K562 (cell line): Measurements from ENCODE around the gene CPN2. TPM values are rescaled to one million over a fixed set of nuclear protein-coding genes. Genes with fewer than 3 reads are reported as not detected.
A peak's percentile ranks its signal among the peaks of the same experiment; 100 is the strongest.

Experiments used
- ATAC-seq: fragments of 200-7000 bp; cut with Tn5 transposase; 3 replicates; pipeline ENCODE4 v1.9.1; 2020; ENCODE audit warnings: moderate library complexity
- BruUV-seq: library from RNA; stranded (reverse); fragments of 400-500 nt; replicated peaks from 2 replicates; lab custom pipeline; 2021; lab: Mats Ljungman, UMichigan
- CTCF ChIA-PET: fragments of 300-600 bp; formaldehyde crosslinking; extraction: SDS; loops from one replicate; lab custom pipeline; 2021; ENCODE audit warnings: low intra/inter-chr PET ratio; lab: Yijun Ruan, JAX
- POLR2A ChIA-PET: fragments of 300-600, 350-650 bp; sonication (Branson Sonifier 250); formaldehyde crosslinking; extraction: SDS; loops from one replicate; lab custom pipeline; 2021; ENCODE audit warnings: antibody characterized with exemption, inconsistent platforms; lab: Yijun Ruan, JAX
- DNase-seq, 4 experiments: peaks; one replicate each; pipeline versions ENCODE4 v3.0.0 to v3.0.0-alpha.2; 2011 to 2018; ENCODE audit warnings: low spot score in 3 of 4, mixed read lengths in 3 of 4; ENCODE audit errors: extremely low read depth in 1 of 4
- FAIRE-seq: peaks from 2 replicates; lab custom pipeline; 2011; peaks lifted over from hg19 to GRCh38; lab: Jason Lieb, UNC
- H2AFZ ChIP-seq: 2 replicates; pipeline ENCODE4 v1.6.0; 2011; ENCODE audit warnings: low read depth, low read length, control low read depth, inconsistent platforms
- H3K27ac ChIP-seq: fragments of 200-600 bp; 3 replicates; pipeline ENCODE4 v1.8.0; 2011; ENCODE audit warnings: low read depth, mild to moderate bottlenecking, control low read depth, inconsistent platforms, low read length, moderate library complexity, mixed read lengths; ENCODE audit errors: extremely low read depth
- H3K27me3 ChIP-seq, 2 experiments: fragments of 300-600 bp in 1 of 2; 2 replicates in 1 of 2; 3 replicates in 1 of 2; pipeline versions ENCODE4 v1.6.0 to v1.8.0; 2011; ENCODE audit warnings: inconsistent platforms in 2 of 2, low read length in 2 of 2, mild to moderate bottlenecking in 1 of 2, mixed read lengths in 1 of 2, moderate library complexity in 1 of 2; ENCODE audit not compliant: control insufficient read depth in 2 of 2, insufficient read depth in 2 of 2
- H3K36me3 ChIP-seq: fragments of 300-600 bp; 3 replicates; pipeline ENCODE4 v1.8.0; 2011; ENCODE audit warnings: mild to moderate bottlenecking, low read length, inconsistent platforms; ENCODE audit not compliant: control insufficient read depth, insufficient read depth
- H3K4me1 ChIP-seq, 2 experiments: fragments of 200-600 bp in 1 of 2; replicated peaks in 1 of 2; 2 replicates in 1 of 2; 3 replicates in 1 of 2; pipeline versions ENCODE4 v1.5.1 to v1.8.0; 2011; ENCODE audit warnings: inconsistent platforms in 2 of 2, low read length in 2 of 2, mild to moderate bottlenecking in 1 of 2, mixed read lengths in 1 of 2, moderate library complexity in 1 of 2; ENCODE audit not compliant: control insufficient read depth in 2 of 2, insufficient read depth in 2 of 2
- H3K4me2 ChIP-seq: 2 replicates; pipeline ENCODE4 v1.6.1; 2011; ENCODE audit warnings: low read length, control low read depth, inconsistent platforms, mixed read lengths; ENCODE audit not compliant: insufficient read depth
- H3K4me3 ChIP-seq: fragments of 200-600 bp; sonication (generic), shearing (Covaris generic); 2 replicates; pipeline ENCODE4 v1.5.1; 2016; ENCODE audit warnings: control low read depth, inconsistent platforms
- H3K79me2 ChIP-seq: fragments of 200-600 bp; 3 replicates; pipeline ENCODE4 v1.8.0; 2011; ENCODE audit warnings: low read length, inconsistent platforms; ENCODE audit not compliant: control insufficient read depth, insufficient read depth
- H3K9ac ChIP-seq, 2 experiments: 2 replicates each; pipeline versions ENCODE4 v1.6.0 to v1.6.1; 2011; ENCODE audit warnings: low read depth in 2 of 2, low read length in 2 of 2, control low read depth in 1 of 2, inconsistent platforms in 1 of 2, mild to moderate bottlenecking in 1 of 2, mixed read lengths in 1 of 2; ENCODE audit not compliant: insufficient read depth in 1 of 2
- H3K9me1 ChIP-seq: one replicate; pipeline ENCODE4 v1.6.0; 2011; ENCODE audit warnings: inconsistent platforms, mild to moderate bottlenecking, low read length, moderate library complexity; ENCODE audit not compliant: control insufficient read depth, insufficient read depth
- H3K9me3 ChIP-seq: replicated peaks from 2 replicates; pipeline ENCODE4 v1.5.1; 2011; ENCODE audit warnings: low read depth, low read length, inconsistent platforms; ENCODE audit not compliant: control insufficient read depth, insufficient read depth
- H4K20me1 ChIP-seq: replicated peaks from 2 replicates; pipeline ENCODE4 v1.6.1; 2011; ENCODE audit warnings: low read length, inconsistent platforms, mixed read lengths; ENCODE audit not compliant: control insufficient read depth, insufficient read depth
- FOXA3 ChIP-seq, 2 experiments: fragments of 450-650 bp in 1 of 2; sonication (generic) in 1 of 2; formaldehyde crosslinking; IDR thresholded peaks in 1 of 2; conservative IDR thresholded peaks in 1 of 2; 2 replicates each; pipeline versions ENCODE4 v1.4.0 to v1.8.0; 2020 to 2022; ENCODE audit warnings: mild to moderate bottlenecking in 2 of 2, missing genetic modification reagents in 1 of 2
- KLF16 ChIP-seq: IDR thresholded peaks from 2 replicates; pipeline ENCODE4 v1.6.1; 2016; ENCODE audit warnings: antibody characterized with exemption
- MCM7 ChIP-seq, 2 experiments: fragments of 450-650 bp; IDR thresholded peaks; 2 replicates each; pipeline ENCODE4 v1.6.1; 2016 to 2018
- MEIS2 ChIP-seq: fragments of 450-650 bp; IDR thresholded peaks from 2 replicates; pipeline ENCODE4 v1.6.1; 2014; ENCODE audit warnings: mild to moderate bottlenecking; ENCODE audit not compliant: partially characterized antibody
- PTTG1 ChIP-seq: fragments of 450-650 bp; IDR thresholded peaks from 2 replicates; pipeline ENCODE4 v1.6.1; 2016; ENCODE audit warnings: low read depth, mild to moderate bottlenecking, missing genetic modification characterization, missing compliant biosample characterization
- THAP7 ChIP-seq: fragments of 250-450 bp; sonication (Bioruptor Pico); IDR thresholded peaks from 2 replicates; pipeline ENCODE4 v1.5.0; 2021
- ZBTB1 ChIP-seq: sonication (generic); formaldehyde crosslinking; IDR thresholded peaks from 2 replicates; pipeline ENCODE4 v1.8.1; 2023; ENCODE audit warnings: missing genetic modification reagents, low read depth, mild to moderate bottlenecking, borderline replicate concordance
- ZBTB33 ChIP-seq: sonication (generic); formaldehyde crosslinking; IDR thresholded peaks from 2 replicates; pipeline ENCODE4 v1.8.1; 2023; ENCODE audit warnings: mild to moderate bottlenecking, missing genetic modification reagents
- ZNF175 ChIP-seq: fragments of 200-800 bp; sonication (Bioruptor generic); IDR thresholded peaks from 2 replicates; pipeline ENCODE4 v1.6.1; 2016; ENCODE audit warnings: low read depth, mild to moderate bottlenecking, missing genetic modification characterization, missing compliant biosample characterization
- ZNF274 ChIP-seq: IDR thresholded peaks from 2 replicates; pipeline ENCODE4 v1.6.1; 2011; ENCODE audit warnings: low read depth, mild to moderate bottlenecking, low read length, moderate library complexity, borderline replicate concordance
- WGBS: fragments of 100-300 bp; shearing (Covaris generic); methylation state at CpG from one replicate; pipeline ENCODE4 v1.1.6; 2016; ENCODE audit warnings: low coverage, mixed read lengths; ENCODE audit not compliant: insufficient coverage; ENCODE audit errors: missing lambda C conversion rate; 5-methylcytosine and 5-hydroxymethylcytosine counted together
- in situ Hi-C: fragments of 300-500 bp; cut with MboI; formaldehyde crosslinking; loops from 4 replicates; pipeline ENCODE4 v1.15.0; 2018; ENCODE audit warnings: inconsistent platforms, mixed read lengths
- intact Hi-C: fragments of 100-400 bp; cut with micrococcal nuclease; formaldehyde crosslinking; loops from 2 replicates; pipeline ENCODE4 v1.14.2; 2022
- polyA plus RNA-seq, 8 experiments: library from polyadenylated mRNA; depleted of rRNA in 4 of 8; stranded (reverse) in 5 of 8; unstranded in 3 of 8; fragments of >200 nt; fragmentation: Nextera tagmentation in 2 of 8; fragmentation: Illumina TruSeq in 1 of 8; extraction: Ambion mirVana in 2 of 8; extraction: Trizol in 1 of 8; gene quantifications; 2 replicates each; pipeline versions ENCODE4 v1.2.1 to v1.2.3, GENCODE V29; 2011 to 2014; ENCODE audit warnings: inconsistent platforms in 1 of 8, missing spikeins in 1 of 8
- total RNA-seq, 7 experiments: library from RNA; depleted of rRNA in 6 of 7; stranded (reverse); fragments of >200 nt in 6 of 7; fragmentation: Illumina TruSeq in 2 of 7; extraction: Trizol in 2 of 7; gene quantifications; 2 replicates each; pipeline versions ENCODE4 v1.2.1 to v1.2.3, GENCODE V29; 2011 to 2021; ENCODE audit warnings: low replicate concordance in 1 of 7
- TF ChIP-seq, protein P1 (sequence below): fragments of 450-650 bp; IDR thresholded peaks from 2 replicates; pipeline ENCODE4 v1.6.1; 2016; ENCODE audit warnings: low read depth, mild to moderate bottlenecking, moderate library complexity
- TF ChIP-seq, protein P2 (sequence below): fragments of 450-650 bp; IDR thresholded peaks from 2 replicates; pipeline ENCODE4 v1.6.1; 2014; ENCODE audit warnings: low read depth, mild to moderate bottlenecking, moderate library complexity, borderline replicate concordance

The CPN2 gene
- total and polyA plus RNA-seq, 9 of the 15 experiments (the other 6 are each of a cell fraction or from before 2014, with no cell fraction given): not detected

DNA sequence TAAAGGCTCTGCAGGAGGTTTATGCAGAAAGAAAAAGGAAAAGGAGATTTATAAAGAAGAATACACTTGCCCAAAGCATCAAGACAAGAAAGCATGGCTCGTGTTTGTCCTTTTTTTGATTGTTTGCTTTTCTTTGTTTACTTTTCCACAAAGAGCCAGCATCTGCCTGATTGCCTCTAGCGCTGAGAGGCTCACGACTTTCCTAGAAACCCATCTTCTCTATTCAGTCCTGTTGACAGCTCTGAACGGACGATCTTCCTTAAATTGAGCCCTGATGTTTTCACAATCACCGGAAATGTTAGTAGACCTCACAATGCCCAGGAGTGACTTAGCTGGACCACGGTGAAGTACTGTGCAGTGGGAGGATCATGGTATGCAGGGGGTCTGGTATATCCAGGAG, 35.5 kb upstream of the CPN2 start:
- FAIRE-seq: no peak
- Histone ChIP-seq H3K4me1 (peaks cover 0 to under 1% of the 10 kb centered on the region in 2 experiments; a peak in 2 of 5 replicates), H3K9me3 (no peaks in the 10 kb centered on the region), H3K4me2 (no peak overlapping the region), H3K9me1 (no peaks in the 10 kb centered on the region), H3K4me3 (no peak overlapping the region)
- TF ChIP-seq, protein P1, sequence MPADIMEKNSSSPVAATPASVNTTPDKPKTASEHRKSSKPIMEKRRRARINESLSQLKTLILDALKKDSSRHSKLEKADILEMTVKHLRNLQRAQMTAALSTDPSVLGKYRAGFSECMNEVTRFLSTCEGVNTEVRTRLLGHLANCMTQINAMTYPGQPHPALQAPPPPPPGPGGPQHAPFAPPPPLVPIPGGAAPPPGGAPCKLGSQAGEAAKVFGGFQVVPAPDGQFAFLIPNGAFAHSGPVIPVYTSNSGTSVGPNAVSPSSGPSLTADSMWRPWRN: peak; percentile 22; the same call in 1 of the 2 replicates
- TF ChIP-seq ZBTB1 (CRISPR knock-in tag) (no peak), ZNF274 (no peak), MCM7 (IDR thresholded peaks at IDR 0.05) (no peak), THAP7 (CRISPR knock-in tag) (no peak), MEIS2 (peak; percentile 53), PTTG1 (tag) (no peak), ZBTB33 (CRISPR knock-in tag) (no peak), KLF16 (no peak), ZNF175 (CRISPR knock-in tag) (no peak), FOXA3 (CRISPR knock-in tag; conservative IDR thresholded peaks at IDR 0.05 in 1 of 2, IDR thresholded peaks at IDR 0.05 in 1 of 2) (peak in 1 of 2 experiments; percentile 91; a peak in 2 of 4 replicates)
- TF ChIP-seq, protein P2, sequence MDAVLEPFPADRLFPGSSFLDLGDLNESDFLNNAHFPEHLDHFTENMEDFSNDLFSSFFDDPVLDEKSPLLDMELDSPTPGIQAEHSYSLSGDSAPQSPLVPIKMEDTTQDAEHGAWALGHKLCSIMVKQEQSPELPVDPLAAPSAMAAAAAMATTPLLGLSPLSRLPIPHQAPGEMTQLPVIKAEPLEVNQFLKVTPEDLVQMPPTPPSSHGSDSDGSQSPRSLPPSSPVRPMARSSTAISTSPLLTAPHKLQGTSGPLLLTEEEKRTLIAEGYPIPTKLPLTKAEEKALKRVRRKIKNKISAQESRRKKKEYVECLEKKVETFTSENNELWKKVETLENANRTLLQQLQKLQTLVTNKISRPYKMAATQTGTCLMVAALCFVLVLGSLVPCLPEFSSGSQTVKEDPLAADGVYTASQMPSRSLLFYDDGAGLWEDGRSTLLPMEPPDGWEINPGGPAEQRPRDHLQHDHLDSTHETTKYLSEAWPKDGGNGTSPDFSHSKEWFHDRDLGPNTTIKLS: no peak
- TF ChIP-seq, all 486 proteins: peak for 3
- Histone ChIP-seq H3K27me3 (peaks cover 31 to 60% of the 10 kb centered on the region in 2 experiments), H3K9ac (no peak overlapping the region), H3K79me2 (no peaks in the 10 kb centered on the region), H3K27ac (no peak overlapping the region), H3K36me3 (no peaks in the 10 kb centered on the region), H4K20me1 (no peaks in the 10 kb centered on the region), H2AFZ (peak overlapping the region; percentile 59; the same call in 1 of the 2 replicates)
- DNase-seq (no peak), ATAC-seq (peak; percentile 19; the same call in 2 of the 3 replicates)
- CTCF ChIA-PET: no interaction called here
- intact Hi-C loops: no loop called here
- no TSS peak for BruUV-seq
- in situ Hi-C loops: no loop called here
- 2% methylated on average over 7 of the region's 7 CpGs for WGBS
- POLR2A ChIA-PET: interaction anchor here (0.6 to 1.6 kb wide), 3 partner anchors 10 to 34 kb away, joined by 3 to 7 read pairs (median 4); partner anchors contain the start of gene GP5
